ENCODE measurements around the gene SLC40A1. TPM values are rescaled to one million over a fixed set of nuclear protein-coding genes. Genes with fewer than 3 reads are reported as not detected.
A peak's percentile ranks its signal among the peaks of the same experiment; 100 is the strongest.

SLC40A1 gene
- total and polyA plus RNA-seq, 2 of the 13 experiments (the other 11 are each of a cell fraction or from before 2014, with no cell fraction given), result 10.6 to 24.9 TPM

DNA sequence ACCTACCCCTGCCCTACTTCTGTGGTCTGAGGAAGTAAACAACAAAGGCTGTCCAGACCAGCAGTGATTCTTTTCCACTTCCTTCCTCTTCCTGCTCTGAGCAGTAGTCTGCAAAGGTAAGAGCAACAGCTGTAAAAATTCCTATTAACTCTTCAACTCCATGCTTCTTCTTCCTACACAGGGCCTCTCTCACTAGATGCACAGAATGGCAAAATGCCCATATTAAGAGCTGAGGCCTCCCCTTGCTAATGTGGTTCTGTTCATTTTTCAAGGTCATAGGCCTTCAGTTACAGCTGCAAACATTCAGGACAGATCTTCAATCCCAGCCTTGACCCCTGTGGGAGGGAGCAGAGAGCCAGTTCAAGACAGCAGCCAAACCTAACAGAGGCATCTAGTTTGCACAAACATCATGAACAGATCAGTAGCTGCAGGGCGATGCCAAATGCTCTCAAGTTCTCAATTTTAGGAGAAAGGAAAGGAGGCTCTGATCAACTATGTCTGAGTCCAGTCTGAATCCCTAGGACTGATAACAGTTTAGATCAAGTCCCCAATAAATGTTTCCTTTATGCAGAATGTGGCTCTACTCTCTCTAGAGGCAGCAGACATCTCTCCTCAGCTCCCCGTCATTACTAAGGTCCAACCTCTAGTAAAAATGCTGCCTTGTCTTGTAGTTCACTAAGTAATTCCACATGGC lies 20.9 kb downstream of the SLC40A1 start (continued):
- TF ChIP-seq THRA (CRISPR knock-in tag; IDR thresholded peaks at IDR 0.05; ENCODE audit: borderline replicate concordance) (no peak), ZFX (CRISPR knock-in tag; IDR thresholded peaks at IDR 0.05; ENCODE audit: low read depth) (peak; percentile 44), TRIM24 (CRISPR knock-in tag; IDR thresholded peaks at IDR 0.05) (no peak), GABPB1 (CRISPR knock-in tag; IDR thresholded peaks at IDR 0.05) (no peak; the same call in 1 of the 2 replicates), PAF1 (CRISPR knock-in tag; IDR thresholded peaks at IDR 0.05) (0 out of 2 replicates have a peak, but pooled peaks have one; percentile 32), ZMYM2 (CRISPR knock-in tag; IDR thresholded peaks at IDR 0.05) (no peak), NPAS2 (CRISPR knock-in tag; IDR thresholded peaks at IDR 0.05; ENCODE audit: borderline replicate concordance) (no peak), CSRNP1 (CRISPR knock-in tag; IDR thresholded peaks at IDR 0.05) (no peak), ZNF556 (CRISPR knock-in tag; IDR thresholded peaks at IDR 0.05; ENCODE audit: borderline replicate concordance) (no peak), PPARG (CRISPR knock-in tag; conservative IDR thresholded peaks at IDR 0.05) (peak; percentile 90), HIVEP1 (CRISPR knock-in tag; IDR thresholded peaks at IDR 0.05) (no peak)
- TF ChIP-seq, protein P1, sequence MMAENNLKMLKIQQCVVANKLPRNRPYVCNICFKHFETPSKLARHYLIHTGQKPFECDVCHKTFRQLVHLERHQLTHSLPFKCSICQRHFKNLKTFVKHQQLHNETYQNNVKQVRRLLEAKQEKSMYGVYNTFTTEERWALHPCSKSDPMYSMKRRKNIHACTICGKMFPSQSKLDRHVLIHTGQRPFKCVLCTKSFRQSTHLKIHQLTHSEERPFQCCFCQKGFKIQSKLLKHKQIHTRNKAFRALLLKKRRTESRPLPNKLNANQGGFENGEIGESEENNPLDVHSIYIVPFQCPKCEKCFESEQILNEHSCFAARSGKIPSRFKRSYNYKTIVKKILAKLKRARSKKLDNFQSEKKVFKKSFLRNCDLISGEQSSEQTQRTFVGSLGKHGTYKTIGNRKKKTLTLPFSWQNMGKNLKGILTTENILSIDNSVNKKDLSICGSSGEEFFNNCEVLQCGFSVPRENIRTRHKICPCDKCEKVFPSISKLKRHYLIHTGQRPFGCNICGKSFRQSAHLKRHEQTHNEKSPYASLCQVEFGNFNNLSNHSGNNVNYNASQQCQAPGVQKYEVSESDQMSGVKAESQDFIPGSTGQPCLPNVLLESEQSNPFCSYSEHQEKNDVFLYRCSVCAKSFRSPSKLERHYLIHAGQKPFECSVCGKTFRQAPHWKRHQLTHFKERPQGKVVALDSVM (CRISPR knock-in tag; IDR thresholded peaks at IDR 0.05), result no peak
- TF ChIP-seq, protein P2, sequence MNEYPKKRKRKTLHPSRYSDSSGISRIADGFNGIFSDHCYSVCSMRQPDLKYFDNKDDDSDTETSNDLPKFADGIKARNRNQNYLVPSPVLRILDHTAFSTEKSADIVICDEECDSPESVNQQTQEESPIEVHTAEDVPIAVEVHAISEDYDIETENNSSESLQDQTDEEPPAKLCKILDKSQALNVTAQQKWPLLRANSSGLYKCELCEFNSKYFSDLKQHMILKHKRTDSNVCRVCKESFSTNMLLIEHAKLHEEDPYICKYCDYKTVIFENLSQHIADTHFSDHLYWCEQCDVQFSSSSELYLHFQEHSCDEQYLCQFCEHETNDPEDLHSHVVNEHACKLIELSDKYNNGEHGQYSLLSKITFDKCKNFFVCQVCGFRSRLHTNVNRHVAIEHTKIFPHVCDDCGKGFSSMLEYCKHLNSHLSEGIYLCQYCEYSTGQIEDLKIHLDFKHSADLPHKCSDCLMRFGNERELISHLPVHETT (CRISPR knock-in tag; conservative IDR thresholded peaks at IDR 0.05), result peak; percentile 30; the same call in 1 of the 2 replicates
- TF ChIP-seq, protein P3, sequence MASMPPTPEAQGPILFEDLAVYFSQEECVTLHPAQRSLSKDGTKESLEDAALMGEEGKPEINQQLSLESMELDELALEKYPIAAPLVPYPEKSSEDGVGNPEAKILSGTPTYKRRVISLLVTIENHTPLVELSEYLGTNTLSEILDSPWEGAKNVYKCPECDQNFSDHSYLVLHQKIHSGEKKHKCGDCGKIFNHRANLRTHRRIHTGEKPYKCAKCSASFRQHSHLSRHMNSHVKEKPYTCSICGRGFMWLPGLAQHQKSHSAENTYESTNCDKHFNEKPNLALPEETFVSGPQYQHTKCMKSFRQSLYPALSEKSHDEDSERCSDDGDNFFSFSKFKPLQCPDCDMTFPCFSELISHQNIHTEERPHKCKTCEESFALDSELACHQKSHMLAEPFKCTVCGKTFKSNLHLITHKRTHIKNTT (CRISPR knock-in tag; IDR thresholded peaks at IDR 0.05), result no peak
- TF ChIP-seq, protein P4, sequence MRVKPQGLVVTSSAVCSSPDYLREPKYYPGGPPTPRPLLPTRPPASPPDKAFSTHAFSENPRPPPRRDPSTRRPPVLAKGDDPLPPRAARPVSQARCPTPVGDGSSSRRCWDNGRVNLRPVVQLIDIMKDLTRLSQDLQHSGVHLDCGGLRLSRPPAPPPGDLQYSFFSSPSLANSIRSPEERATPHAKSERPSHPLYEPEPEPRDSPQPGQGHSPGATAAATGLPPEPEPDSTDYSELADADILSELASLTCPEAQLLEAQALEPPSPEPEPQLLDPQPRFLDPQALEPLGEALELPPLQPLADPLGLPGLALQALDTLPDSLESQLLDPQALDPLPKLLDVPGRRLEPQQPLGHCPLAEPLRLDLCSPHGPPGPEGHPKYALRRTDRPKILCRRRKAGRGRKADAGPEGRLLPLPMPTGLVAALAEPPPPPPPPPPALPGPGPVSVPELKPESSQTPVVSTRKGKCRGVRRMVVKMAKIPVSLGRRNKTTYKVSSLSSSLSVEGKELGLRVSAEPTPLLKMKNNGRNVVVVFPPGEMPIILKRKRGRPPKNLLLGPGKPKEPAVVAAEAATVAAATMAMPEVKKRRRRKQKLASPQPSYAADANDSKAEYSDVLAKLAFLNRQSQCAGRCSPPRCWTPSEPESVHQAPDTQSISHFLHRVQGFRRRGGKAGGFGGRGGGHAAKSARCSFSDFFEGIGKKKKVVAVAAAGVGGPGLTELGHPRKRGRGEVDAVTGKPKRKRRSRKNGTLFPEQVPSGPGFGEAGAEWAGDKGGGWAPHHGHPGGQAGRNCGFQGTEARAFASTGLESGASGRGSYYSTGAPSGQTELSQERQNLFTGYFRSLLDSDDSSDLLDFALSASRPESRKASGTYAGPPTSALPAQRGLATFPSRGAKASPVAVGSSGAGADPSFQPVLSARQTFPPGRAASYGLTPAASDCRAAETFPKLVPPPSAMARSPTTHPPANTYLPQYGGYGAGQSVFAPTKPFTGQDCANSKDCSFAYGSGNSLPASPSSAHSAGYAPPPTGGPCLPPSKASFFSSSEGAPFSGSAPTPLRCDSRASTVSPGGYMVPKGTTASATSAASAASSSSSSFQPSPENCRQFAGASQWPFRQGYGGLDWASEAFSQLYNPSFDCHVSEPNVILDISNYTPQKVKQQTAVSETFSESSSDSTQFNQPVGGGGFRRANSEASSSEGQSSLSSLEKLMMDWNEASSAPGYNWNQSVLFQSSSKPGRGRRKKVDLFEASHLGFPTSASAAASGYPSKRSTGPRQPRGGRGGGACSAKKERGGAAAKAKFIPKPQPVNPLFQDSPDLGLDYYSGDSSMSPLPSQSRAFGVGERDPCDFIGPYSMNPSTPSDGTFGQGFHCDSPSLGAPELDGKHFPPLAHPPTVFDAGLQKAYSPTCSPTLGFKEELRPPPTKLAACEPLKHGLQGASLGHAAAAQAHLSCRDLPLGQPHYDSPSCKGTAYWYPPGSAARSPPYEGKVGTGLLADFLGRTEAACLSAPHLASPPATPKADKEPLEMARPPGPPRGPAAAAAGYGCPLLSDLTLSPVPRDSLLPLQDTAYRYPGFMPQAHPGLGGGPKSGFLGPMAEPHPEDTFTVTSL (CRISPR knock-in tag; IDR thresholded peaks at IDR 0.05; ENCODE audit: borderline replicate concordance), result peak; percentile 18; the same call in 1 of the 2 replicates
